ENCODE data around the gene C12orf56. TPM values are rescaled to one million over a fixed set of nuclear protein-coding genes. Genes with fewer than 3 reads are reported as not detected.
"Not testable (repeated sequence)": the region's sequence is repeated elsewhere in the genome, so short reads cannot be mapped to it uniquely, and the experiment has no call there.

The C12orf56 gene
- total and polyA plus RNA-seq, 2 donors: 3.7 to 7.1 TPM

- H3K9me3 ChIP-seq (ENCODE audit: control insufficient read depth in 2 of 2, insufficient read depth in 1 of 2, low read length in 1 of 2): no peaks in the 10 kb centered on the region
- DNase-seq (ENCODE audit: low read depth in 6 of 9, low spot score in 9 of 9): no peak
- WGBS: 92% methylated on average over 2 of the region's 2 CpGs
- no peak overlapping the region for H3K27ac ChIP-seq (ENCODE audit: low read depth in 1 of 2, low read length in 1 of 2)
- peaks cover 11 to 15% of the 10 kb centered on the region in 2 donors for H3K27me3 ChIP-seq (ENCODE audit: control insufficient read depth in 2 of 2, insufficient read depth in 1 of 2, low read length in 1 of 2)
- H3K4me3 ChIP-seq (ENCODE audit: low read length in 2 of 2): no peak overlapping the region
- H3K36me3 ChIP-seq (ENCODE audit: control insufficient read depth in 2 of 2, insufficient read depth in 2 of 2, low read length in 1 of 2): no peaks in the 10 kb centered on the region
- H3K4me1 ChIP-seq (ENCODE audit: control insufficient read depth in 2 of 2, insufficient read depth in 2 of 2, low read length in 2 of 2): no peaks in the 10 kb centered on the region
These were observed 5.2 kb upstream of the C12orf56 start for GRCh38 chr12:64395739-64396138.

DNA sequence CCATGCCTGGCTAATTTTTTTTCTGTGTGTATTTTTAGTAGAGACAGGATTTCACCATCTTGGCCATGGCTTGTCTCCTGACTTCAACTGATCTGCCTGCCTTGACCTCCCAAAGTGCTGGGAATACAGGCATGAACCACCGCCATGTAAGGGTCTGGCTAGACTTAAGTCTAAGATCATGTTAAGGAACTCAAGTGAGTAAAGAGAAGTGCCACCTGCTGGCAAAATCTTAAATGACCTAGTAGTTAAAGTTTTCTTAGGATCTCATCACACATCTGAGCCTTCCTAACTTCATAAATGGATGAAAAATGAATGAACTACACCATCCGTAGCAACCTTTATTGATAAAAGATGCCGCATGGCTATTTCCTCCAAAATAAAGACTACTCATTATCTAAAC, 1.7 kb upstream of the C12orf56 start:
- Histone ChIP-seq H3K9me3 (ENCODE audit: control insufficient read depth in 2 of 2, insufficient read depth in 1 of 2, low read length in 1 of 2) (no peaks in the 10 kb centered on the region), H3K27ac (ENCODE audit: low read depth in 1 of 2, low read length in 1 of 2) (no peak overlapping the region), H3K27me3 (ENCODE audit: control insufficient read depth in 2 of 2, insufficient read depth in 1 of 2, low read length in 1 of 2) (peaks cover 22 to 38% of the 10 kb centered on the region in 2 donors), H3K36me3 (ENCODE audit: control insufficient read depth in 2 of 2, insufficient read depth in 2 of 2, low read length in 1 of 2) (no peaks in the 10 kb centered on the region), H3K4me3 (ENCODE audit: low read length in 2 of 2) (no peak overlapping the region), H3K4me1 (ENCODE audit: control insufficient read depth in 2 of 2, insufficient read depth in 2 of 2, low read length in 2 of 2) (peaks cover 0 to 2% of the 10 kb centered on the region in 2 donors)
- 89% methylated on average over 3 of the region's 3 CpGs for WGBS
- peak in 3 of 9 donors; percentile 21 to 54 (median 32) for DNase-seq (ENCODE audit: low read depth in 6 of 9, low spot score in 9 of 9)

DNA sequence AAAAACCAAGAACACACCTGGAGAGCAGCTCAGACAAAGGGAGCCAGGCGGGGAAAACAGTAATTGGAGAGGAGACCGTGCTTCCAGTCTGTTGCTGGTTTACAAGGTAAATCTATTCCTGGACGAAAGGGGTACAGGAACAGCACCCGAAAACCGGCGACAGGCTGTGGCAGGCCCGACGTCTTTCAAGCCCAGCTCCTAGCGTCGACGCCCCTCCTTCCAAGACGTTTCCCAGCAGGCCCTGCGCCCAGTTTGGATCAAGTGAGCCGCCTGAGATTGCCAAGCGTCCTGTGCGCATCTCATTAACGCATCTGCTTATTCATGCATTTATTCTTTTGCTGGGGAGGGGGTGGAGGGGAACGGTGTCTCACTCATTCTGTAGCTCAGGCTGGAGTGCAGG, 1.4 kb downstream of the C12orf56 start:
- H3K4me1 ChIP-seq (ENCODE audit: control insufficient read depth in 2 of 2, insufficient read depth in 2 of 2, low read length in 2 of 2): peaks cover 11 to 16% of the 10 kb centered on the region in 2 donors
- peaks cover 0 to 4% of the 10 kb centered on the region in 2 donors for H3K9me3 ChIP-seq (ENCODE audit: control insufficient read depth in 2 of 2, insufficient read depth in 1 of 2, low read length in 1 of 2)
- peak overlapping the region in 1 of 2 donors; percentile 30 for H3K27ac ChIP-seq (ENCODE audit: low read depth in 1 of 2, low read length in 1 of 2)
- H3K27me3 ChIP-seq (ENCODE audit: control insufficient read depth in 2 of 2, insufficient read depth in 1 of 2, low read length in 1 of 2): peaks cover 22 to 38% of the 10 kb centered on the region in 2 donors
- no peak for DNase-seq (ENCODE audit: low read depth in 6 of 9, low spot score in 9 of 9)
- H3K36me3 ChIP-seq (ENCODE audit: control insufficient read depth in 2 of 2, insufficient read depth in 2 of 2, low read length in 1 of 2): no peaks in the 10 kb centered on the region
- no peak overlapping the region for H3K4me3 ChIP-seq (ENCODE audit: low read length in 2 of 2)
- WGBS: 92% methylated on average over 18 of the region's 18 CpGs

DNA sequence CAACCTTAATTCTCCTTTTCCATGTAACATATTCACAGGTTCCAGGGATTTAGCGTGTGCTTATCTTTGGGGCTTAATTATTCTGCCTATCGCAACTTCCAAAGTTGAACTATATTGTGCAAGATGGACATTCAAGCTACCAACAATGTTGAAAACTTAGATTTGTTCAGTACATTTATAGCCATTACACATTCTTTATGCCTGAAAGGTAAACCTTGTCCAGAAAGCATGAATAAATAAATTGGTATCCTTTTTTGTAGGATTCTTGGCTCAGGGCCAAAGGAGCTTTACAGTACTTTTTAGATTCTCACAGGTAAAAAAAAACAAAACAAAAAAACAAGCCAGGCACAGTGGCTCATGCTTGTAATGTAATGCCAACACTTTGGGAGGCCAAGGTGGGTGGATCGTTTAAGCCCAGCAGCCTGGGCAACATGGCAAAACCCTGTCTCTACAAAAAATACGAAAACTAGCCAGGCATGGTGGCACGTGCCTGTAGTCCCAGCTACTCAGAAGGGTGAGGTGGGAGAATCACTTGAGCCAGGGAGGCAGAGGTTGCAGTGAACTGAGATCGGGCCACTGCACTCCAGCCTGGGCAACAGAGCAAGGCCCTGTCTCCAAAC, 3.3 kb downstream of the C12orf56 start:
- Histone ChIP-seq H3K36me3 (ENCODE audit: control insufficient read depth in 2 of 2, insufficient read depth in 2 of 2, low read length in 1 of 2) (no peaks in the 10 kb centered on the region), H3K9me3 (ENCODE audit: control insufficient read depth in 2 of 2, insufficient read depth in 1 of 2, low read length in 1 of 2) (peaks cover 0 to 4% of the 10 kb centered on the region in 2 donors), H3K4me1 (ENCODE audit: control insufficient read depth in 2 of 2, insufficient read depth in 2 of 2, low read length in 2 of 2) (peaks cover 11 to 16% of the 10 kb centered on the region in 2 donors), H3K27ac (ENCODE audit: low read depth in 1 of 2, low read length in 1 of 2) (no peak overlapping the region), H3K27me3 (ENCODE audit: control insufficient read depth in 2 of 2, insufficient read depth in 1 of 2, low read length in 1 of 2) (peaks cover 19 to 38% of the 10 kb centered on the region in 2 donors), H3K4me3 (ENCODE audit: low read length in 2 of 2) (no peak overlapping the region)
- DNase-seq (ENCODE audit: low read depth in 6 of 9, low spot score in 9 of 9): no peak
- WGBS: 97% methylated on average over 6 of the region's 6 CpGs

DNA sequence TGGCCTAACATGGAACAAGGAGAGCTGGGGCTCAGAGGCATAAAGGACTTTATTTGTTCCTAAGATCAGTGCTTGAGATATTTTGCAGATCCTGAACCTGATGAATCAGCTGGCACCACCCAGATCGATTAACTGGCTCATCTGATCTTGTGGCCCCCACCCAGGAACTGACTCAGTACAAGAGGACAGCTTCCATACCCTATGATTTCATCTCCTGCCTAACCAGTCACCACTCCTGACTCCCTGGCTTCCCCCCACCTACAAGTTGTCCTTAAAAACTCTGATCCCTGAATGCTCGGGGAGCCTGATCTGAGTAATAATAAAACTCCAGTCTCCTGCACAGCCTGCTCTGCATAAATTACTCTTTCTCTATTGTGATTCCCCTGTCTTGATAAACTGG, 5.1 kb downstream of the C12orf56 start:
- Histone ChIP-seq H3K27me3 (ENCODE audit: control insufficient read depth in 2 of 2, insufficient read depth in 1 of 2, low read length in 1 of 2) (peaks cover 10 to 21% of the 10 kb centered on the region in 2 donors), H3K4me3 (ENCODE audit: low read length in 2 of 2) (no peak overlapping the region), H3K27ac (ENCODE audit: low read depth in 1 of 2, low read length in 1 of 2) (peak overlapping the region; percentile 18 to 55), H3K9me3 (ENCODE audit: control insufficient read depth in 2 of 2, insufficient read depth in 1 of 2, low read length in 1 of 2) (peaks cover 0 to 4% of the 10 kb centered on the region in 2 donors), H3K4me1 (ENCODE audit: control insufficient read depth in 2 of 2, insufficient read depth in 2 of 2, low read length in 2 of 2) (peaks cover 11 to 14% of the 10 kb centered on the region in 2 donors), H3K36me3 (ENCODE audit: control insufficient read depth in 2 of 2, insufficient read depth in 2 of 2, low read length in 1 of 2) (no peaks in the 10 kb centered on the region)
- 71% methylated on average over 2 of the region's 2 CpGs for WGBS
- DNase-seq (ENCODE audit: low read depth in 6 of 9, low spot score in 9 of 9): no peak

- Histone ChIP-seq H3K36me3 (ENCODE audit: control insufficient read depth in 2 of 2, insufficient read depth in 2 of 2, low read length in 1 of 2) (no peaks in the 10 kb centered on the region), H3K27me3 (ENCODE audit: control insufficient read depth in 2 of 2, insufficient read depth in 1 of 2, low read length in 1 of 2) (peaks cover 5 to 17% of the 10 kb centered on the region in 2 donors), H3K27ac (ENCODE audit: low read depth in 1 of 2, low read length in 1 of 2) (peak overlapping the region in 1 of 2 donors; percentile 55), H3K9me3 (ENCODE audit: control insufficient read depth in 2 of 2, insufficient read depth in 1 of 2, low read length in 1 of 2) (peaks cover 0 to 4% of the 10 kb centered on the region in 2 donors), H3K4me3 (ENCODE audit: low read length in 2 of 2) (no peak overlapping the region), H3K4me1 (ENCODE audit: control insufficient read depth in 2 of 2, insufficient read depth in 2 of 2, low read length in 2 of 2) (peaks cover 11 to 14% of the 10 kb centered on the region in 2 donors)
- WGBS: 14% methylated on average over 3 of the region's 3 CpGs
- DNase-seq (ENCODE audit: low read depth in 6 of 9, low spot score in 9 of 9): peak in 6 of 9 donors; percentile 38 to 78 (median 48)
These were observed 5.5 kb downstream of the C12orf56 start for GRCh38 chr12:64385019-64385418.

GRCh38 chr12:64383675-64384074, 6.9 kb downstream of the C12orf56 start:
- Histone ChIP-seq H3K4me1 (ENCODE audit: control insufficient read depth in 2 of 2, insufficient read depth in 2 of 2, low read length in 2 of 2) (peaks cover 11 to 14% of the 10 kb centered on the region in 2 donors), H3K4me3 (ENCODE audit: low read length in 2 of 2) (no peak overlapping the region), H3K27ac (ENCODE audit: low read depth in 1 of 2, low read length in 1 of 2) (no peak overlapping the region), H3K9me3 (ENCODE audit: control insufficient read depth in 2 of 2, insufficient read depth in 1 of 2, low read length in 1 of 2) (peaks cover 0 to 4% of the 10 kb centered on the region in 2 donors), H3K36me3 (ENCODE audit: control insufficient read depth in 2 of 2, insufficient read depth in 2 of 2, low read length in 1 of 2) (no peaks in the 10 kb centered on the region), H3K27me3 (ENCODE audit: control insufficient read depth in 2 of 2, insufficient read depth in 1 of 2, low read length in 1 of 2) (peaks cover 0 to 4% of the 10 kb centered on the region in 2 donors)
- 96% methylated on average over 1 of the region's 1 CpG for WGBS
- no peak for DNase-seq (ENCODE audit: low read depth in 6 of 9, low spot score in 9 of 9)

- Histone ChIP-seq H3K9me3 (ENCODE audit: control insufficient read depth in 2 of 2, insufficient read depth in 1 of 2, low read length in 1 of 2) (no peaks in the 10 kb centered on the region), H3K4me3 (ENCODE audit: low read length in 2 of 2) (no peak overlapping the region), H3K27ac (ENCODE audit: low read depth in 1 of 2, low read length in 1 of 2) (no peak overlapping the region), H3K27me3 (ENCODE audit: control insufficient read depth in 2 of 2, insufficient read depth in 1 of 2, low read length in 1 of 2) (no peaks in the 10 kb centered on the region), H3K4me1 (ENCODE audit: control insufficient read depth in 2 of 2, insufficient read depth in 2 of 2, low read length in 2 of 2) (no peaks in the 10 kb centered on the region), H3K36me3 (ENCODE audit: control insufficient read depth in 2 of 2, insufficient read depth in 2 of 2, low read length in 1 of 2) (no peaks in the 10 kb centered on the region)
- 98% methylated on average over 4 of the region's 4 CpGs for WGBS
- no peak for DNase-seq (ENCODE audit: low read depth in 6 of 9, low spot score in 9 of 9)
These were observed 27.7 kb downstream of the C12orf56 start for GRCh38 chr12:64362721-64363305.

DNA sequence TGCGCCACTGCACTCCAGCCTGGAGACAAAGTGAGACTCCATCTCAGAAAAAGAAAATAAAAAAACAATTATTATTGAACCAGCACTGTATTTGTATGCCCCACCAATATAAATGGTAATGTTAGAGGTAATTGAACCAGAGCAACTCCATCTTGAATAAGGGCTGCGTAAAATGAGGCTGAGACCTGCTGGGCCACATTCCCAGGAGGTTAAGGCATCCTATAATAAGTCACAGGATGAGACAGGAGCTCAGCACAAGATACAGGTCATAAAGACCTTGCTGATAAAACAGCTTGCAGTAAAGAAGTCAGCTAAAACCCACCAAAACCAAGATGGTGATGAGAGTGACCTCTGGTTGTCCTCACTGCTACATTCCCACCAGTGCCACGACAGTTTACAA, 29.4 kb downstream of the C12orf56 start:
- H3K27me3 ChIP-seq (ENCODE audit: control insufficient read depth in 2 of 2, insufficient read depth in 1 of 2, low read length in 1 of 2); H3K4me3 ChIP-seq (ENCODE audit: low read length in 2 of 2); H3K36me3 ChIP-seq (ENCODE audit: control insufficient read depth in 2 of 2, insufficient read depth in 2 of 2, low read length in 1 of 2); DNase-seq (ENCODE audit: low read depth in 6 of 9, low spot score in 9 of 9); H3K4me1 ChIP-seq (ENCODE audit: control insufficient read depth in 2 of 2, insufficient read depth in 2 of 2, low read length in 2 of 2); H3K9me3 ChIP-seq (ENCODE audit: control insufficient read depth in 2 of 2, insufficient read depth in 1 of 2, low read length in 1 of 2); H3K27ac ChIP-seq (ENCODE audit: low read depth in 1 of 2, low read length in 1 of 2): not testable (repeated sequence)
- 98% methylated on average over 3 of the region's 3 CpGs for WGBS

Data from thymus (tissue), 11 donors.